Activated CD8-positive, alpha-beta memory T cell treated with anti-CD3 and anti-CD28 coated beads for 36 hours (primary cell): ENCODE data around the gene C6orf47. TPM values are rescaled to one million over a fixed set of nuclear protein-coding genes. Genes with fewer than 3 reads are reported as not detected.

ENCODE experiments used
- CTCF ChIA-PET: fragments of 350-600 bp; sonication (Branson Sonifier 250); formaldehyde crosslinking; loops from one replicate; lab custom pipeline; 2021; ENCODE audit warnings: antibody characterized with exemption; lab: Charles Lee
- POLR2A ChIA-PET: fragments of 350-600 bp; sonication (Branson Sonifier 250); formaldehyde crosslinking; loops from one replicate; lab custom pipeline; 2021; ENCODE audit warnings: antibody characterized with exemption; lab: Charles Lee
- total RNA-seq, 2 experiments: library from RNA; stranded (reverse); gene quantifications; one replicate each; pipeline ENCODE4 v1.2.3, GENCODE V29; 2021

Gene C6orf47
- total RNA-seq, 2 experiments from 2014 or later = 16.7 to 17.6 TPM

GRCh38 chr6:31652925-31653724 lies 7.5 kb downstream of the C6orf47 start:
- ChIA-PET POLR2A (interaction anchor here (0.6 to 3.5 kb wide), 12 partner anchors 7 to 1315 kb away, joined by 3 to 29 read pairs (median 4); partner anchors contain the start of genes ABHD16A, C6orf47, CSNK2B and GPANK1), CTCF (interaction anchor here (0.5 to 2.5 kb wide), 9 partner anchors 8 to 1085 kb away, joined by 3 to 21 read pairs (median 4); partner anchors contain the start of genes C6orf47, GPANK1 and LY6G5B)

- ChIA-PET CTCF (interaction anchor here (0.6 to 2.5 kb wide), 7 partner anchors 9 to 1667 kb away, joined by 3 to 21 read pairs (median 4); partner anchors contain the start of genes C6orf47, GPANK1, LY6G5B and NCR3), POLR2A (interaction anchor here (0.8 to 3.5 kb wide), 8 partner anchors 9 to 175 kb away, joined by 3 to 29 read pairs (median 4); partner anchors contain the start of genes ABHD16A, C6orf47, CSNK2B and GPANK1)
Measured at GRCh38 chr6:31651602-31652191, 8.9 kb downstream of the C6orf47 start.

- ChIA-PET CTCF (interaction anchor here (1.7 kb wide), 1 partner anchor 25 kb away, joined by 3 read pairs; the partner anchor contains the start of gene PRRC2A), POLR2A (no interaction called here)
Measured at GRCh38 chr6:31645325-31645724, 15.3 kb downstream of the C6orf47 start.

GRCh38 chr6:31643818-31644454 lies 16.6 kb downstream of the C6orf47 start:
- POLR2A ChIA-PET = interaction anchor here (0.9 kb wide), 1 partner anchor 26 kb away, joined by 3 read pairs; the partner anchor contains the start of gene LY6G5B

GRCh38 chr6:31642798-31643570 lies 17.6 kb downstream of the C6orf47 start:
- ChIA-PET POLR2A (interaction anchor here (0.9 kb wide), 1 partner anchor 27 kb away, joined by 3 read pairs; the partner anchor contains the start of gene LY6G5B), CTCF (interaction anchor here (1.3 kb wide), 1 partner anchor 10 kb away, joined by 3 read pairs; no protein-coding TSS in a partner anchor)

More at GRCh38 chr6:31643818-31644454, 16.6 kb downstream of the C6orf47 start:
- CTCF ChIA-PET = interaction anchor here (1.2 to 1.3 kb wide), 2 partner anchors 9 to 19 kb away, joined by 3 to 4 read pairs; no protein-coding TSS in a partner anchor

GRCh38 chr6:31641370-31641769 lies 19.2 kb downstream of the C6orf47 start:
- ChIA-PET POLR2A (interaction anchor here (0.9 kb wide), 1 partner anchor 8 kb away, joined by 3 read pairs; no protein-coding TSS in a partner anchor), CTCF (no interaction called here)

GRCh38 chr6:31640612-31641011 lies 20.0 kb downstream of the C6orf47 start:
- ChIA-PET CTCF (interaction anchor here (1.0 to 1.4 kb wide), 2 partner anchors 33 to 42 kb away, joined by 3 to 7 read pairs; no protein-coding TSS in a partner anchor), POLR2A (interaction anchor here (0.9 kb wide), 1 partner anchor 9 kb away, joined by 3 read pairs; no protein-coding TSS in a partner anchor)

- CTCF ChIA-PET = interaction anchor here (0.6 to 2.0 kb wide), 5 partner anchors 10 to 181 kb away, joined by 3 to 7 read pairs (median 5); partner anchors contain the start of gene BAG6
- POLR2A ChIA-PET = no interaction called here
Measured at GRCh38 chr6:31639449-31639861, 21.1 kb downstream of the C6orf47 start.

- CTCF ChIA-PET = interaction anchor here (0.7 to 2.0 kb wide), 3 partner anchors 11 to 89 kb away, joined by 3 to 5 read pairs (median 5); partner anchors contain the start of gene BAG6
- POLR2A ChIA-PET = interaction anchor here (0.8 kb wide), 1 partner anchor 24 kb away, joined by 3 read pairs; no protein-coding TSS in a partner anchor
Measured at GRCh38 chr6:31639043-31639442, 21.5 kb downstream of the C6orf47 start.

- ChIA-PET POLR2A (no interaction called here), CTCF (interaction anchor here (0.5 kb wide), 1 partner anchor 10 kb away, joined by 4 read pairs; no protein-coding TSS in a partner anchor)
Measured at GRCh38 chr6:31636698-31637596, 23.6 kb downstream of the C6orf47 start.

GRCh38 chr6:31634969-31635575 lies 25.5 kb downstream of the C6orf47 start:
- POLR2A ChIA-PET = no interaction called here
- CTCF ChIA-PET = interaction anchor here (0.6 kb wide), 1 partner anchor 1960 kb away, joined by 4 read pairs; no protein-coding TSS in a partner anchor

- ChIA-PET POLR2A (interaction anchor here (0.5 to 1.2 kb wide), 3 partner anchors 12 to 105 kb away, joined by 3 to 7 read pairs (median 3); partner anchors contain the start of gene MCCD1), CTCF (no interaction called here)
Measured at GRCh38 chr6:31634131-31634530, 26.4 kb downstream of the C6orf47 start.

GRCh38 chr6:31633447-31633846 lies 27.1 kb downstream of the C6orf47 start:
- ChIA-PET CTCF (no interaction called here), POLR2A (interaction anchor here (1.2 kb wide), 1 partner anchor 11 kb away, joined by 7 read pairs; no protein-coding TSS in a partner anchor)

- POLR2A ChIA-PET = no interaction called here
- CTCF ChIA-PET = no interaction called here
Measured at GRCh38 chr6:31632279-31632946, 28.2 kb downstream of the C6orf47 start.

GRCh38 chr6:31631681-31632278 lies 28.8 kb downstream of the C6orf47 start:
- CTCF ChIA-PET = no interaction called here
- POLR2A ChIA-PET = no interaction called here
